Measurements from ENCODE around the gene MTCH1.

GRCh38 chr6:36954262-36954931 is 31.6 kb downstream of the MTCH1 start, which contains the start of gene PI16:
- no peak for TF ChIP-seq MAZ (IDR thresholded peaks at IDR 0.05; ENCODE audit: borderline replicate concordance, low read depth, low read length)
- TF ChIP-seq CTCF (IDR thresholded peaks at IDR 0.05): no peak
- no peak for TF ChIP-seq REST (IDR thresholded peaks at IDR 0.05)
- TF ChIP-seq ZNF302 (CRISPR knock-in tag; IDR thresholded peaks at IDR 0.05): no peak
- TF ChIP-seq RFX5 (IDR thresholded peaks at IDR 0.05): no peak
- TF ChIP-seq CHD4 (IDR thresholded peaks at IDR 0.05; ENCODE audit: borderline replicate concordance): no peak

All from A549 (cell line).